Cardiac muscle cell (in vitro differentiated cells and primary cell): ENCODE data around the gene LHX6. TPM values are rescaled to one million over a fixed set of nuclear protein-coding genes. Genes with fewer than 3 reads are reported as not detected.
A peak's percentile ranks its signal among the peaks of the same experiment; 100 is the strongest.

Experiments used
- DNase-seq, 2 donors: peaks; one replicate each; pipeline versions ENCODE4 v3.0.0 to v3.0.0-alpha.2; 2010 to 2017; ENCODE audit warnings: low read depth in 1 of 2, low spot score in 1 of 2
- H3K27ac ChIP-seq: fragments of 200-600 bp; sonication (generic); 2 replicates; pipeline ENCODE4 v1.5.1; 2016
- H3K27me3 ChIP-seq: fragments of 200-600 bp; sonication (generic); 2 replicates; pipeline ENCODE4 v1.6.0; 2016; ENCODE audit warnings: control low read depth
- H3K36me3 ChIP-seq: fragments of 200-600 bp; sonication (generic); 2 replicates; pipeline ENCODE4 v1.5.1; 2016; ENCODE audit warnings: control low read depth
- H3K4me1 ChIP-seq: fragments of 200-600 bp; sonication (generic); 2 replicates; pipeline ENCODE4 v1.8.1; 2017; ENCODE audit warnings: low read depth, mild to moderate bottlenecking, mixed run types
- H3K4me3 ChIP-seq: fragments of 200-600 bp; sonication (generic); 2 replicates; pipeline ENCODE4 v1.5.1; 2016; ENCODE audit warnings: mild to moderate bottlenecking
- H3K9me3 ChIP-seq: fragments of 200-600 bp; sonication (generic); 2 replicates; pipeline ENCODE4 v1.5.1; 2017; ENCODE audit warnings: low read depth, mild to moderate bottlenecking, control low read depth
- CTCF ChIP-seq: IDR thresholded peaks from 2 replicates; pipeline ENCODE4 v1.5.1; 2012; ENCODE audit warnings: low read depth, mild to moderate bottlenecking, low read length
- polyA plus RNA-seq: library from polyadenylated mRNA; unstranded; fragments of >200 nt; fragmentation: Nextera tagmentation; extraction: Ambion mirVana; gene quantifications from 2 replicates; pipeline ENCODE4 v1.2.1, GENCODE V29; 2016
- total RNA-seq: library from RNA; depleted of rRNA; stranded (reverse); fragments of >200 nt; gene quantifications from 2 replicates; pipeline ENCODE4 v1.2.3, GENCODE V29; 2016

LHX6 gene
- total and polyA plus RNA-seq, 2 experiments from 2014 or later, result 0.12 TPM; not detected in 1

- no peaks in the 10 kb centered on the region for H3K9me3 ChIP-seq
- H3K36me3 ChIP-seq, result no peaks in the 10 kb centered on the region
- H3K4me1 ChIP-seq, result peaks cover 6% of the 10 kb centered on the region
- H3K27me3 ChIP-seq, result peaks cover 100% of the 10 kb centered on the region
- no peak overlapping the region for H3K4me3 ChIP-seq
- H3K27ac ChIP-seq, result no peak overlapping the region
- TF ChIP-seq CTCF, result no peak
- DNase-seq, result no peak
Observed at GRCh38 chr9:122216798-122217418, 11.8 kb downstream of the LHX6 start.

GRCh38 chr9:122216138-122216797 is 12.5 kb downstream of the LHX6 start:
- no peak for TF ChIP-seq CTCF
- Histone ChIP-seq H3K4me1 (peaks cover 6% of the 10 kb centered on the region), H3K27me3 (peaks cover 100% of the 10 kb centered on the region), H3K9me3 (no peaks in the 10 kb centered on the region), H3K27ac (no peak overlapping the region), H3K4me3 (no peak overlapping the region), H3K36me3 (no peaks in the 10 kb centered on the region)
- DNase-seq, result no peak

- peaks cover 100% of the 10 kb centered on the region for H3K27me3 ChIP-seq
- TF ChIP-seq CTCF, result no peak
- no peaks in the 10 kb centered on the region for H3K9me3 ChIP-seq
- no peak overlapping the region for H3K4me3 ChIP-seq
- DNase-seq, result no peak
- no peaks in the 10 kb centered on the region for H3K36me3 ChIP-seq
- peaks cover 6% of the 10 kb centered on the region for H3K4me1 ChIP-seq
- no peak overlapping the region for H3K27ac ChIP-seq
Observed at GRCh38 chr9:122215663-122216062, 13.1 kb downstream of the LHX6 start.

GRCh38 chr9:122214507-122214906 is 14.2 kb downstream of the LHX6 start:
- no peak for DNase-seq
- Histone ChIP-seq H3K9me3 (no peaks in the 10 kb centered on the region), H3K36me3 (no peaks in the 10 kb centered on the region), H3K4me3 (peak overlapping the region; percentile 30), H3K4me1 (peaks cover 5% of the 10 kb centered on the region), H3K27me3 (peaks cover 97% of the 10 kb centered on the region), H3K27ac (no peak overlapping the region)
- no peak for TF ChIP-seq CTCF

- no peaks in the 10 kb centered on the region for H3K4me1 ChIP-seq
- H3K9me3 ChIP-seq, result no peaks in the 10 kb centered on the region
- no peak for TF ChIP-seq CTCF
- no peak overlapping the region for H3K27ac ChIP-seq
- DNase-seq, result peak in 1 of 2 donors; percentile 87
- no peaks in the 10 kb centered on the region for H3K36me3 ChIP-seq
- peak overlapping the region; percentile 30 for H3K4me3 ChIP-seq
- peaks cover 92% of the 10 kb centered on the region for H3K27me3 ChIP-seq
Observed at GRCh38 chr9:122213589-122214413, 15.0 kb downstream of the LHX6 start.
